H1 (cell line): Measurements from ENCODE around the gene POLD4. TPM values are rescaled to one million over a fixed set of nuclear protein-coding genes. Genes with fewer than 3 reads are reported as not detected.

Experiments used
- BACH1 ChIP-seq: IDR thresholded peaks from 2 replicates; pipeline ENCODE4 v1.6.1; 2012; ENCODE audit warnings: low read length, improper control_type of control experiment
- EGR1 ChIP-seq: IDR thresholded peaks from 2 replicates; pipeline ENCODE4 v1.6.1; 2011; ENCODE audit warnings: low read depth, low read length, borderline replicate concordance
- EP300 ChIP-seq, 2 experiments: IDR thresholded peaks; 1 replicate in 1 of 2; 2 replicates in 1 of 2; pipeline ENCODE4 v1.6.1; 2011 to 2012; ENCODE audit warnings: low read depth in 2 of 2, low read length in 2 of 2, mild to moderate bottlenecking in 2 of 2, borderline replicate concordance in 1 of 2, inconsistent platforms in 1 of 2, moderate library complexity in 1 of 2
- JUND ChIP-seq: IDR thresholded peaks from 2 replicates; pipeline ENCODE4 v1.6.1; 2011; ENCODE audit warnings: mild to moderate bottlenecking, improper control_type of control experiment, low read length
- NRF1 ChIP-seq: IDR thresholded peaks from 2 replicates; pipeline ENCODE4 v1.6.1; 2011; ENCODE audit warnings: mild to moderate bottlenecking, low read depth, low read length, improper control_type of control experiment
- SUZ12 ChIP-seq: fragments of 200-600 bp; sonication (generic); IDR thresholded peaks from 2 replicates; pipeline ENCODE4 v1.6.1; 2012; ENCODE audit warnings: mild to moderate bottlenecking, inconsistent platforms, low read length, moderate library complexity, mixed read lengths
- TAF7 ChIP-seq: optimal IDR thresholded peaks from 2 replicates; pipeline ENCODE3; 2011; ENCODE audit warnings: low read depth, mild to moderate bottlenecking, inconsistent platforms, low read length, moderate library complexity, borderline replicate concordance
- polyA plus RNA-seq, 7 experiments: library from polyadenylated mRNA; depleted of rRNA in 3 of 7; stranded (reverse) in 5 of 7; unstranded in 2 of 7; fragments of >200 nt in 5 of 7; fragments of 200-250 nt in 2 of 7; gene quantifications; 1 replicate in 5 of 7; 2 replicates in 1 of 7; 4 replicates in 1 of 7; pipeline versions ENCODE4 v1.2.1 to v1.2.3, GENCODE V29; 2011 to 2013; ENCODE audit warnings: missing spikeins in 2 of 7, mixed read lengths in 2 of 7
- total RNA-seq: library from RNA; stranded (reverse); fragmentation: NEBNext Ultra II Directional; extraction: Animal tissue kit (Norgen Biotek cat#: 25700); gene quantifications from 2 replicates; pipeline ENCODE4 v1.2.1, GENCODE V29; 2021
- TF ChIP-seq, protein P1 (sequence below): IDR thresholded peaks from 2 replicates; pipeline ENCODE4 v1.6.1; 2011; ENCODE audit warnings: low read depth, mild to moderate bottlenecking, low read length; ENCODE audit not compliant: insufficient read depth

POLD4 gene
- total and polyA plus RNA-seq, 2 of the 8 experiments (the other 6 are each of a cell fraction or from before 2014, with no cell fraction given) = 21.2 to 46.7 TPM

GRCh38 chr11:67387518-67387917 lies 34.2 kb upstream of the POLD4 start (continued):
- TF ChIP-seq, protein P1, sequence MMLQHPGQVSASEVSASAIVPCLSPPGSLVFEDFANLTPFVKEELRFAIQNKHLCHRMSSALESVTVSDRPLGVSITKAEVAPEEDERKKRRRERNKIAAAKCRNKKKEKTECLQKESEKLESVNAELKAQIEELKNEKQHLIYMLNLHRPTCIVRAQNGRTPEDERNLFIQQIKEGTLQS = no peak
- no peak for TF ChIP-seq NRF1
- no peak for TF ChIP-seq BACH1
- TF ChIP-seq EGR1 = no peak
- no peak for TF ChIP-seq EP300 (IDR thresholded peaks at IDR 0.05; ENCODE audit: borderline replicate concordance in 1 of 2, low read depth in 2 of 2, low read length in 2 of 2)
- no peak for TF ChIP-seq JUND
- TF ChIP-seq TAF7 = no peak
- no peak for TF ChIP-seq SUZ12
